Stimulated activated CD4-positive, alpha-beta T cell treated with anti-CD3 and anti-CD28 coated beads, Interleukin-1b, Interleukin-23, amount 100 ng/mL, for 1 hour (primary cell): Measurements from ENCODE around the gene CDCA5.

ENCODE experiments used
- DNase-seq, 2 donors: peaks; one replicate each; pipeline ENCODE4 v3.0.0-alpha.2; 2020; ENCODE audit warnings: low read depth in 2 of 2

CDCA5 gene

GRCh38 chr11:65043881-65044501 lies 39.8 kb downstream of the CDCA5 start:
- no peak for DNase-seq

GRCh38 chr11:65042891-65043290 lies 40.9 kb downstream of the CDCA5 start:
- DNase-seq, result no peak

GRCh38 chr11:65040847-65041622 lies 42.8 kb downstream of the CDCA5 start, which contains the start of gene SAC3D1:
Gene SAC3D1, plus strand, starts transcription at chr11:65041210. Its CDS starts 83 bp downstream, at chr11:65041293.
- DNase-seq, result peak; percentile 57 to 63

- DNase-seq, result no peak
Measured at GRCh38 chr11:65040520-65040846, 43.4 kb downstream of the CDCA5 start.

GRCh38 chr11:65036931-65037330 lies 46.9 kb downstream of the CDCA5 start:
- DNase-seq, result no peak

- no peak for DNase-seq
Measured at GRCh38 chr11:65035579-65035978, 48.3 kb downstream of the CDCA5 start.

- DNase-seq, result no peak
Measured at GRCh38 chr11:65034423-65034822, 49.4 kb downstream of the CDCA5 start.

GRCh38 chr11:65032216-65032615 lies 51.6 kb downstream of the CDCA5 start:
- DNase-seq, result no peak
